GM06990 (cell line): ENCODE measurements around the gene MARK3.

Experiments
- DNase-seq: peaks from one replicate; pipeline ENCODE4 v3.0.0-alpha.2; 2011; ENCODE audit not compliant: insufficient read length; ENCODE audit errors: extremely low read depth
- H3K27me3 ChIP-seq: replicated peaks from 2 replicates; pipeline ENCODE4 v1.6.0; 2011; ENCODE audit warnings: low read length; ENCODE audit not compliant: control insufficient read depth, insufficient read depth
- H3K36me3 ChIP-seq: 2 replicates; pipeline ENCODE4 v1.5.1; 2011; ENCODE audit warnings: low read length; ENCODE audit not compliant: control insufficient read depth, insufficient read depth
- H3K4me3 ChIP-seq: replicated peaks from 2 replicates; pipeline ENCODE4 v1.5.1; 2011; ENCODE audit warnings: low read depth, mild to moderate bottlenecking, control low read depth, low read length
- CTCF ChIP-seq: IDR thresholded peaks from 2 replicates; pipeline ENCODE4 v1.5.1; 2011; ENCODE audit warnings: low read length, control low read depth, mild to moderate bottlenecking, inconsistent platforms; ENCODE audit not compliant: insufficient read depth, poor library complexity, severe bottlenecking

The MARK3 gene

DNA sequence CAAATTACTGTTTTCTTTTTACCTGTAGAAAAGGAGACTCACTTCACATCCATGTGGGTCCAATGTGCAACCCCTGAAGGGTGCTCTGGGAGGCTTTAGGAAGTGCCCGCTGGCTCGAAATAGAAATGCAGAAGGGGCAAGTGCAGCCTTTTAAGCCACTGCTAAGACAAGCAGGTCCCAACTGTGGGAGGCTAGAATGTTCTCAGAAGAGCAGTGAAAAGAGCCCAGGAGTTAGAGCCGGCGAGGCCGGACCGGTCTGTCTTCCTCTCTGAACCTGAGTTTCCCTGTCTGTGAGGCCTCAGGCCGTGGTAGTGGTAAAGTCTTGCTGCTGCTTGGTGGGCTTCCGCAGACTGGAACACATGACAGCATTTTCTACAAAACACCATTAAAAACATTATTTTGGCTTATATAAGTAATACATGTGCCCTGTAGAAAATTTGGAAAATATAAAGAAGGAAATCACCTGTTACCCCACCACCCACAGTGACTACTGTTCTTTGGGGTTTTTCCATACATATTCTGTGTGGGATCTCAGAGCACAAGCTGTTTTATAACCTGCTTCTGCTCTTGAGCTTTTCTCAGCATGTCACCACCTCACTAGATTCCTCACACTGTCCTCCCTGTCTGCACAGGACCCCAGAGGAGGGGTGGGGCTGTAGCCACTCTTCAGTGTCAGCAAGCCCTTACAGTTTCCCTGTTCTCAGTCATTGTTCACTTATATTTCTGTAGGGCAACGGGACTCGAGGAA, 131.4 kb downstream of the MARK3 start:
- Histone ChIP-seq H3K27me3 (no peaks in the 10 kb centered on the region), H3K36me3 (peaks cover 6% of the 10 kb centered on the region), H3K4me3 (no peak overlapping the region)
- TF ChIP-seq CTCF: no peak
- no peak for DNase-seq

DNA sequence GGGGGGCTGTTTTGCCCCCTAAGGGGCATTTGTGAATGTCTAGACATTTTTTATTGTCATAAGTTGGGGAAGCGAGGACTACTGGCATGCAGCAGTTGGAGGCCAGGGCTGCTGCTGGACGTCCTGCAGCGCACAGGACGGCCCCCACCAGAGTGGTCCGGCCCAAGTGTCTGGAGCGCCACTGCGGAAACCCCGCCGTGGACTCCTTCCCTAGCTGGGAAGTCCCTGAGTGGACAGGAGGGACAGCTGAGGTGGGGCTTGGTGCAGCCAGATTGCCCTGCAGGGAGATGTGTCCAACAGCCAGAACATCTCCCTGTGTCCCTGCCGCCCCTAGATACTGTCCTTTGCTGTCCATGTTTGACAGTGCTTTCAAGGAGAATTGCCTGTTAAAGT, 132.0 kb downstream of the MARK3 start:
- TF ChIP-seq CTCF: no peak
- no peak overlapping the region for H3K4me3 ChIP-seq

GRCh38 chr14:103517721-103518421, 132.7 kb downstream of the MARK3 start:
- no peaks in the 10 kb centered on the region; the same call in 1 of the 2 replicates for H3K27me3 ChIP-seq
- no peak for DNase-seq
- TF ChIP-seq CTCF: no peak
- H3K4me3 ChIP-seq: no peak overlapping the region
- peaks cover 4% of the 10 kb centered on the region for H3K36me3 ChIP-seq

More for the DNA sequence above, 132.0 kb downstream of the MARK3 start:
- H3K36me3 ChIP-seq: peaks cover 6% of the 10 kb centered on the region
- no peak for DNase-seq
- H3K27me3 ChIP-seq: no peaks in the 10 kb centered on the region; the same call in 1 of the 2 replicates

DNA sequence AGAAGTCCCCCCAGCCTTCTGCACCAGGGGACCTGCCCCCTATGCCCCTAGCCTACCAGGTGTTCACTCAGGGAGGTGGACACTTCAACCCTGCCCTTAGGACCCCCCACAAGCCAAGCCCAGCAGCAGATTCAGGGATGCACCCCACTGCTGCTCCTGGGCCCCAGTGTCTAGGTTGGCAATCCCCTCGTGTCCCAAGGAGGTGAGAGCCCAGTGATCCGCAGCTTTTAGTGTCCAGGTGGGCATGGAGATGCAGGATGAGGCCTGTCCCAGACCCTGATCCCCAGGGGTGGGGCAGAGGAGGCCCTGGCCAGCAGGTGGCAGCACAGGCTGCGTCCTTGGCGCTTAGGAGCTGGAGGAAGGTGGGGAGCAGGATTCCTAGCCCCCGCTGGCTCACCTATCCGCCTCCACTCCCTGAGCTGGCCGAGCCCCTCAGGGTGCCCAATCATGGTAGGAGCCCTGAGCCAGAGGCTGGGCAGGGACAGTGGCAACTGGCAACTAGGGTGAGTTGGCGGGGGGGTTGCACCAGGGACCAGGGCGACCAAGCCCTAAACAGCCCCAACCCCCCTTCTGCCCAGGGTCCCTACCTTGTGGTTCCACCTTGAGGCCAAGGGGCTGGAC, 133.3 kb downstream of the MARK3 start:
- DNase-seq: no peak
- TF ChIP-seq CTCF: peak; percentile 93
- H3K4me3 ChIP-seq: no peak overlapping the region
- no peaks in the 10 kb centered on the region; the same call in 1 of the 2 replicates for H3K27me3 ChIP-seq
- no peaks in the 10 kb centered on the region for H3K36me3 ChIP-seq

- Histone ChIP-seq H3K36me3 (no peaks in the 10 kb centered on the region), H3K4me3 (no peak overlapping the region), H3K27me3 (no peaks in the 10 kb centered on the region; the same call in 1 of the 2 replicates)
- TF ChIP-seq CTCF: no peak
- peak; percentile 18 for DNase-seq
Observed at GRCh38 chr14:103519043-103519836, 134.0 kb downstream of the MARK3 start.
